Body of pancreas (tissue), 4 donors: ENCODE data around the gene DDX1.

ENCODE experiments used
- POLR2A ChIP-seq, 3 donors: fragments of 450-650 bp; IDR thresholded peaks; one replicate each; pipeline ENCODE4 v1.6.1; 2016; ENCODE audit warnings: antibody characterized with exemption in 3 of 3, mild to moderate bottlenecking in 2 of 3
- TF ChIP-seq, protein P1 (sequence below), 7 experiments: fragments of 450-650 bp in 4 of 7; fragments of 200-600 bp in 3 of 7; sonication (generic) in 3 of 7; IDR thresholded peaks; one replicate each; pipeline ENCODE4 v1.5.1; 2016 to 2019; ENCODE audit warnings: antibody characterized with exemption in 7 of 7

DNA sequence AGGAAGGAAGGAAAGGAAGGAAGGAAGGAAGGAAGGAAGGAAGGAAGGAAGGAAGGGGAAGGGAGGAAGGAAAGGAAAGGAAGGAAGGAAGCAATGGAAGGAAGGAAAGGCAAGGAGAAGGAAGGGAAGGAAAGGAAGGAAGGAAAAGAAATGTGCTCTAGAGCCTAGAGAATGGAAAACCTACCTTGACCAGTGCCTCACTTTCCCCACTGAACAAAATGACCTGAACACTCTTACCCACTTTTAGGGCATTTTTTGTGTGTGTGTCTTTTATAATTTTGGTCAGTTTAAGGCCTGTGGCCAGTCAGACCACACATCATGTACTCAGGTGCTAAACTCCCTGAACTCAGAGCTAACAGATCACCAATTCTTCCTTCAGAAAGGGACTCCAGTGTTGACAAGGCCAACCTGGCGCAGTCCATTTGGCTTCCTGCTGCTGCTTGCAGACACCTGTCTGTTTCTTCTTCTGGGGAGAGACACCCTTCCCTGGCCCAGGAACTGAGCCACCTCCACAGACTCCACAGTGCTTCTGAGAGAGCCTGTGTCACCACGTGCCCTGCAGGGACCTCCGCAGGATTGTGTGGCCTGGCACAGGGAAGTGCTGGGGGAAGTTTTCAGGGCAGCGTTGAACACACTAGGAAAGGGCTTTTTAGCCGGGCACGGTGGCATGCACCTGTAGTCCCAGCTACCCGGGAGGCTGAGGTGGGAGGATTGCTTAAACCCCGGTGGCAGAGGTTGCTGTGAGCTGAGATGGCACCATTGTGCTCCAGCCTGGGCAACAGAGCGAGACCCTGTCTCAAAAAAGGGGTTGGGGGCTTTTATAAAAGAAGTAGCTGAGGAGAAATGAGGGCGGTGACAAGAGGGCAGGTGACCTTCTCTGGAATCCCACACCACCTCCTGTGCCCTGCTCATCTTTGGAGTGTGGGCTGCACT is 57.2 kb downstream of the DDX1 start:
- TF ChIP-seq POLR2A (IDR thresholded peaks at IDR 0.05): no peak
- TF ChIP-seq, protein P1, sequence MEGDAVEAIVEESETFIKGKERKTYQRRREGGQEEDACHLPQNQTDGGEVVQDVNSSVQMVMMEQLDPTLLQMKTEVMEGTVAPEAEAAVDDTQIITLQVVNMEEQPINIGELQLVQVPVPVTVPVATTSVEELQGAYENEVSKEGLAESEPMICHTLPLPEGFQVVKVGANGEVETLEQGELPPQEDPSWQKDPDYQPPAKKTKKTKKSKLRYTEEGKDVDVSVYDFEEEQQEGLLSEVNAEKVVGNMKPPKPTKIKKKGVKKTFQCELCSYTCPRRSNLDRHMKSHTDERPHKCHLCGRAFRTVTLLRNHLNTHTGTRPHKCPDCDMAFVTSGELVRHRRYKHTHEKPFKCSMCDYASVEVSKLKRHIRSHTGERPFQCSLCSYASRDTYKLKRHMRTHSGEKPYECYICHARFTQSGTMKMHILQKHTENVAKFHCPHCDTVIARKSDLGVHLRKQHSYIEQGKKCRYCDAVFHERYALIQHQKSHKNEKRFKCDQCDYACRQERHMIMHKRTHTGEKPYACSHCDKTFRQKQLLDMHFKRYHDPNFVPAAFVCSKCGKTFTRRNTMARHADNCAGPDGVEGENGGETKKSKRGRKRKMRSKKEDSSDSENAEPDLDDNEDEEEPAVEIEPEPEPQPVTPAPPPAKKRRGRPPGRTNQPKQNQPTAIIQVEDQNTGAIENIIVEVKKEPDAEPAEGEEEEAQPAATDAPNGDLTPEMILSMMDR (IDR thresholded peaks at IDR 0.05): no peak
